Amniotic stem cell (primary cell): ENCODE results near the gene MEIOSIN.

Experiments
- DNase-seq: peaks from one replicate; lab custom pipeline; 2025; lab: John Stamatoyannopoulos, UW

MEIOSIN gene

GRCh38 chr19:45779231-45780145, 46.2 kb downstream of the MEIOSIN start:
- no peak for DNase-seq

- DNase-seq = no peak
Measured at GRCh38 chr19:45780146-45780447, 46.9 kb downstream of the MEIOSIN start.

- no peak for DNase-seq
Measured at GRCh38 chr19:45780448-45781213, 47.4 kb downstream of the MEIOSIN start.

GRCh38 chr19:45781214-45782161, 48.2 kb downstream of the MEIOSIN start:
- DNase-seq = no peak

GRCh38 chr19:45782162-45782691, 49.0 kb downstream of the MEIOSIN start, which contains the start of gene DMPK:
TSS of gene DMPK (minus strand) at chr19:45782490. CDS start at chr19:45782352, 138 bp downstream.
- no peak for DNase-seq

- DNase-seq = peak; percentile 81
Measured at GRCh38 chr19:45782820-45783785, 49.9 kb downstream of the MEIOSIN start.

GRCh38 chr19:45784096-45784495, 50.9 kb downstream of the MEIOSIN start:
- DNase-seq = no peak

GRCh38 chr19:45785097-45785496, 51.9 kb downstream of the MEIOSIN start:
- DNase-seq = no peak

- no peak for DNase-seq
Measured at GRCh38 chr19:45785781-45786532, 52.7 kb downstream of the MEIOSIN start.

- DNase-seq = no peak
Measured at GRCh38 chr19:45786533-45786894, 53.3 kb downstream of the MEIOSIN start.

GRCh38 chr19:45789035-45789786, 56.0 kb downstream of the MEIOSIN start:
- no peak for DNase-seq

- no peak for DNase-seq
Measured at GRCh38 chr19:45790942-45791341, 57.7 kb downstream of the MEIOSIN start.

GRCh38 chr19:45791744-45792469, 58.7 kb downstream of the MEIOSIN start:
- DNase-seq = no peak

GRCh38 chr19:45792470-45793177, 59.4 kb downstream of the MEIOSIN start, which contains the start of gene DMWD:
TSS of gene DMWD (minus strand) at chr19:45792845. CDS start at chr19:45792756, 89 bp downstream.
- DNase-seq = peak; percentile 97

- no peak for DNase-seq
Measured at GRCh38 chr19:45793178-45793564, 59.9 kb downstream of the MEIOSIN start.

- no peak for DNase-seq
Measured at GRCh38 chr19:45793876-45794275, 60.6 kb downstream of the MEIOSIN start.

GRCh38 chr19:45794627-45795026, 61.4 kb downstream of the MEIOSIN start:
- no peak for DNase-seq
